ENCODE data around the gene RIMBP2.

The RIMBP2 gene

DNA sequence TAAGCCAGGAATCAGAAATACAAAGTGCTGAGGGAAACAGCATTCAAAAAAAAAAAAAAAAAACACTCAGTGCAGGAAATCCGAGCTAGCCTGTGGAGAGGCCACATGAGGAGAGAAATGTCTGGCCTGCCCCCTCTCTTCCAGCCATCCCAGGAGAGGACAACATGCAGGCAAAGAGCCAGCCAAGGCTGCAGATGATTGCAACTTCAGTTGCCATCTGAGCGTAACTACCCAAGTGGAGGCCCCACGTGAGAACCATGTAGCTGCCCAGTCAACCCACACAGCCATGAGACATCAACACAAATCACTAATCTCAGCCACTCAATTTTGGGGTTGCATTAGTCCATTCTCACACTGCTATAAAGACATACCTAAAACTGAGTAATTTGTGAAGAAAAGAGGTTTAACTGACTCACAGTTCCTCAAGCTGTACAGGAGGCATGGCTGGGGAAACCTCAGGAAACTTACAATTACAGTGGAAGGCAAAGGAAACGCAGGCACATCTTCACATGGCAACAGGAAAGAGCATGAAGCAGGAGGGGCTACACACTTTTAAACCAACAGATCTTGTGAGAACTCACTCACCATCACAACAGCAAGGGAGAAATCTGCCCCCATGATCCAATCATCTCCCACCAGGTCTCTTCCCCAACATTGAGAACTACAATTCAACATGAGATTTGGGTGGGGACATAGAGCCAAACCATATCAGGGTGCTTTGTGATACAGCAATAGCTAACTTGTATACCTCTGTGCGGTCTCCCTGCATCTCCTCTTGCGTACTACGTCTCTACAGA is 217.3 kb downstream of the RIMBP2 start:
- H3K4me3 ChIP-seq (ENCODE audit: low read length in 2 of 2) = no peak overlapping the region
- no peak overlapping the region for H4K91ac ChIP-seq (ENCODE audit: low read depth, low read length, poor library complexity)
- H3K27ac ChIP-seq (replicated peaks; ENCODE audit: low read length) = no peak overlapping the region
- H2BK120ac ChIP-seq (ENCODE audit: low read depth, low read length) = no peak overlapping the region
- H3K9me3 ChIP-seq (replicated peaks in 1 of 2; ENCODE audit: control insufficient read depth in 2 of 2, insufficient read depth in 1 of 2, low read depth in 1 of 2, low read length in 2 of 2) = no peaks in the 10 kb centered on the region
- H3K9ac ChIP-seq (ENCODE audit: low read depth, low read length, poor library complexity) = no peak overlapping the region
- no peak overlapping the region for H3K4ac ChIP-seq (ENCODE audit: low read length)
- no peak overlapping the region for H2BK5ac ChIP-seq (ENCODE audit: low read length)
- no peak overlapping the region for H2BK15ac ChIP-seq (ENCODE audit: low read length)
- WGBS, 2 donors (ENCODE audit: extremely low coverage in 2 of 2, insufficient read length in 2 of 2, insufficient replicate concordance in 1 of 2) = no CpG with 5 or more reads among the region's 7 CpGs
- H2AK5ac ChIP-seq (ENCODE audit: low read depth, low read length) = no peak overlapping the region
- no peaks in the 10 kb centered on the region for H3K27me3 ChIP-seq (ENCODE audit: control insufficient read depth in 3 of 3, insufficient read depth in 3 of 3, low read depth in 1 of 3, low read length in 3 of 3)
- no peak overlapping the region for H3K18ac ChIP-seq (ENCODE audit: low read length)
- H3K36me3 ChIP-seq (replicated peaks in 1 of 2; ENCODE audit: control insufficient read depth in 2 of 2, insufficient read depth in 2 of 2, low read length in 2 of 2) = no peaks in the 10 kb centered on the region
- H2AFZ ChIP-seq (ENCODE audit: low read length) = no peak overlapping the region
- H2BK12ac ChIP-seq (ENCODE audit: low read length) = no peak overlapping the region
- DNase-seq (ENCODE audit: low spot score) = no peak
- H3K4me1 ChIP-seq (ENCODE audit: control insufficient read depth in 2 of 2, insufficient read depth in 1 of 2, low read depth in 1 of 2, low read length in 2 of 2) = peaks cover 0 to 2% of the 10 kb centered on the region in 2 donors
- H3K79me1 ChIP-seq (ENCODE audit: low read depth, low read length) = no peaks in the 10 kb centered on the region
- H3K23ac ChIP-seq (ENCODE audit: low read depth, low read length, poor library complexity) = no peak overlapping the region
- H3K4me2 ChIP-seq (ENCODE audit: insufficient read depth, low read length, poor library complexity, severe bottlenecking) = no peak overlapping the region
- no peak overlapping the region for H3K14ac ChIP-seq (ENCODE audit: low read length)
- no peak overlapping the region for H4K8ac ChIP-seq (ENCODE audit: low read depth, low read length)

DNA sequence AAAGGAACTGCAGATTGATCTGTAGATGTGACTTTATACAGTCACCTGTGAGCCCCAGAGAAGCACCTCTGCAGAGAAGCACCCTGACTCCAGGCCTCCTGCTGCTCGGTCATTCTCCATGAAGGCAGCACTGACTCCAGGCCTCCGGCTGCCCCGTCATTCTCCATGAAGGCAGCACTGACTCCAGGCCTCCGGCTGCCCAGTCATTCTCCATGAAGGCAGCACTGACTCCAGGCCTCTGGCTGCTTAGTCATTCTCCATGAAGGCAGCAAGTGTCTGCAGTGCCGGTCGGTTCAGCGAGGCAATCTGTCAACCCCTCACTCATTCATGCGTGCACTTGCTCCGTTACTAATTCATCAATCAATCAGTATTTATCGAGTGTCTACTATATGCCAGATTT is 218.1 kb downstream of the RIMBP2 start:
- no peak overlapping the region for H2BK5ac ChIP-seq (ENCODE audit: low read length)
- no CpG with 5 or more reads among the region's 10 CpGs for WGBS, 2 donors (ENCODE audit: extremely low coverage in 2 of 2, insufficient read length in 2 of 2, insufficient replicate concordance in 1 of 2)
- H3K4me2 ChIP-seq (ENCODE audit: insufficient read depth, low read length, poor library complexity, severe bottlenecking) = no peak overlapping the region
- no peaks in the 10 kb centered on the region for H3K27me3 ChIP-seq (ENCODE audit: control insufficient read depth in 3 of 3, insufficient read depth in 3 of 3, low read depth in 1 of 3, low read length in 3 of 3)
- H3K18ac ChIP-seq (ENCODE audit: low read length) = no peak overlapping the region
- DNase-seq (ENCODE audit: low spot score) = no peak
- H3K23ac ChIP-seq (ENCODE audit: low read depth, low read length, poor library complexity) = no peak overlapping the region
- H3K36me3 ChIP-seq (replicated peaks in 1 of 2; ENCODE audit: control insufficient read depth in 2 of 2, insufficient read depth in 2 of 2, low read length in 2 of 2) = no peaks in the 10 kb centered on the region
- no peaks in the 10 kb centered on the region for H3K79me1 ChIP-seq (ENCODE audit: low read depth, low read length)
- H3K14ac ChIP-seq (ENCODE audit: low read length) = peak overlapping the region; percentile 11
- no peak overlapping the region for H2BK15ac ChIP-seq (ENCODE audit: low read length)
- H3K4me1 ChIP-seq (ENCODE audit: control insufficient read depth in 2 of 2, insufficient read depth in 1 of 2, low read depth in 1 of 2, low read length in 2 of 2) = peaks cover 0 to 2% of the 10 kb centered on the region in 2 donors
- H3K4me3 ChIP-seq (ENCODE audit: low read length in 2 of 2) = no peak overlapping the region
- H4K91ac ChIP-seq (ENCODE audit: low read depth, low read length, poor library complexity) = no peak overlapping the region
- no peak overlapping the region for H4K8ac ChIP-seq (ENCODE audit: low read depth, low read length)
- no peak overlapping the region for H2BK12ac ChIP-seq (ENCODE audit: low read length)
- H2BK120ac ChIP-seq (ENCODE audit: low read depth, low read length) = no peak overlapping the region
- H2AK5ac ChIP-seq (ENCODE audit: low read depth, low read length) = no peak overlapping the region
- H3K27ac ChIP-seq (replicated peaks; ENCODE audit: low read length) = no peak overlapping the region
- H3K4ac ChIP-seq (ENCODE audit: low read length) = no peak overlapping the region
- no peaks in the 10 kb centered on the region for H3K9me3 ChIP-seq (replicated peaks in 1 of 2; ENCODE audit: control insufficient read depth in 2 of 2, insufficient read depth in 1 of 2, low read depth in 1 of 2, low read length in 2 of 2)
- H2AFZ ChIP-seq (ENCODE audit: low read length) = no peak overlapping the region
- H3K9ac ChIP-seq (ENCODE audit: low read depth, low read length, poor library complexity) = no peak overlapping the region

DNA sequence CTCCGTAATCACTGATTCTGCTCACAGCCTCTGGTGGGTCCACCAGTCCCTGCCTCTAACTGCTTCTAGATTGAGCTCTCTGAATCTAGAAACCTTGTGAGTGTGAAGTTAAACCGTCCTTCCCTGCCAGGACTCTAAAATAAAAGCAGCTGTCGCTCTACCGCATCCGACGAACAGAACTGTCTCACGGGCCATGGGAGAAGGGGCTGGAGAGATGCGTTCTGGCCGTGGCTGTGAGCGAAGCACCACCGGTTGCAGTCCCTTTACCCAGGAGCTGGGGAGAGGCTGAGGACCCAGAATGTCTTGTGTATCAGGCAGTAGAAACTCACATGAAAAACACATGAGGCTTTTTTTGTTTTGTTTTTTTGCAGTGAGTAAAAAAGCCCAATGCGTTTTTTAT is 218.8 kb downstream of the RIMBP2 start:
- no peaks in the 10 kb centered on the region for H3K9me3 ChIP-seq (replicated peaks in 1 of 2; ENCODE audit: control insufficient read depth in 2 of 2, insufficient read depth in 1 of 2, low read depth in 1 of 2, low read length in 2 of 2)
- H3K4me2 ChIP-seq (ENCODE audit: insufficient read depth, low read length, poor library complexity, severe bottlenecking) = no peak overlapping the region
- H4K91ac ChIP-seq (ENCODE audit: low read depth, low read length, poor library complexity) = no peak overlapping the region
- no peaks in the 10 kb centered on the region for H3K79me1 ChIP-seq (ENCODE audit: low read depth, low read length)
- no peak overlapping the region for H2BK120ac ChIP-seq (ENCODE audit: low read depth, low read length)
- H3K4ac ChIP-seq (ENCODE audit: low read length) = no peak overlapping the region
- no peak overlapping the region for H3K27ac ChIP-seq (replicated peaks; ENCODE audit: low read length)
- no peak overlapping the region for H3K23ac ChIP-seq (ENCODE audit: low read depth, low read length, poor library complexity)
- H3K27me3 ChIP-seq (ENCODE audit: control insufficient read depth in 3 of 3, insufficient read depth in 3 of 3, low read depth in 1 of 3, low read length in 3 of 3) = peaks cover 0 to 3% (median 0%) of the 10 kb centered on the region in 3 experiments
- no CpG with 5 or more reads among the region's 12 CpGs for WGBS, 2 donors (ENCODE audit: extremely low coverage in 2 of 2, insufficient read length in 2 of 2, insufficient replicate concordance in 1 of 2)
- no peak overlapping the region for H3K14ac ChIP-seq (ENCODE audit: low read length)
- no peak for DNase-seq (ENCODE audit: low spot score)
- H3K18ac ChIP-seq (ENCODE audit: low read length) = peak overlapping the region; percentile 54
- H3K9ac ChIP-seq (ENCODE audit: low read depth, low read length, poor library complexity) = no peak overlapping the region
- H2AK5ac ChIP-seq (ENCODE audit: low read depth, low read length) = no peak overlapping the region
- H2BK12ac ChIP-seq (ENCODE audit: low read length) = no peak overlapping the region
- H2AFZ ChIP-seq (ENCODE audit: low read length) = no peak overlapping the region
- H4K8ac ChIP-seq (ENCODE audit: low read depth, low read length) = no peak overlapping the region
- H3K4me3 ChIP-seq (ENCODE audit: low read length in 2 of 2) = no peak overlapping the region
- H2BK15ac ChIP-seq (ENCODE audit: low read length) = no peak overlapping the region
- no peak overlapping the region for H2BK5ac ChIP-seq (ENCODE audit: low read length)
- no peaks in the 10 kb centered on the region for H3K36me3 ChIP-seq (replicated peaks in 1 of 2; ENCODE audit: control insufficient read depth in 2 of 2, insufficient read depth in 2 of 2, low read length in 2 of 2)
- peaks cover 0 to under 1% of the 10 kb centered on the region in 2 donors for H3K4me1 ChIP-seq (ENCODE audit: control insufficient read depth in 2 of 2, insufficient read depth in 1 of 2, low read depth in 1 of 2, low read length in 2 of 2)

DNA sequence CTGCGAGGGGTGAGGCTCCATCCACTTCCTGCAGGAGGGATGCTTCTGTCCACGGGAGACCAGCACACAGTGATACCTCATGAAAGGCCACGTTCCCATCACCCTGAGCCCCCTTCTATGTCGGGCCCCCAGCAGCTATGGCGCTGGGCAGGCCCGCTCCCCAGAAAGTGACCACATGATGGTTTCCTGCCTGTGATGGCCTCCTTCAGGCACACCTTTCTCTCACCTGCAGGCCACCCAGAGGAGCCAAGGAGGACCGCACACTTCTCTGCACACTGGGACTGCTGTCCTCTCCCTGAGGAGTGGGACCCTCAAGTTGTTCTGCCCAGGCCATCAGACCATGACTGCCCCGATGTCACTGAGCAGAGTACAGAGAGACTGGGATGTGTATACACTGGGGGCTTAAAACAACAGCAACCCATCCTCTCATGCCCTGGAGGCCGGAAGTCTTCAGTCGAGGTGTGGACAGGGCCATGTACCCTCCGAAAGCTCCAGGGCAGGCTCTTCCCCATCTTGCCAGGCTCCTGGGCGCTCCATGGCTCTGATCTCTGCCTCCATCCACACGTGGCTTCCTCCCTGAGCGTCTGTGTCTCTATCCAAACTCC is 219.5 kb downstream of the RIMBP2 start:
- no peak overlapping the region for H3K14ac ChIP-seq (ENCODE audit: low read length)
- DNase-seq (ENCODE audit: low spot score) = no peak
- H3K9me3 ChIP-seq (replicated peaks in 1 of 2; ENCODE audit: control insufficient read depth in 2 of 2, insufficient read depth in 1 of 2, low read depth in 1 of 2, low read length in 2 of 2) = no peaks in the 10 kb centered on the region
- H2BK12ac ChIP-seq (ENCODE audit: low read length) = no peak overlapping the region
- H2AK5ac ChIP-seq (ENCODE audit: low read depth, low read length) = no peak overlapping the region
- H3K4me2 ChIP-seq (ENCODE audit: insufficient read depth, low read length, poor library complexity, severe bottlenecking) = no peak overlapping the region
- H4K8ac ChIP-seq (ENCODE audit: low read depth, low read length) = no peak overlapping the region
- no peaks in the 10 kb centered on the region for H3K36me3 ChIP-seq (replicated peaks in 1 of 2; ENCODE audit: control insufficient read depth in 2 of 2, insufficient read depth in 2 of 2, low read length in 2 of 2)
- peaks cover 0 to 8% (median 0%) of the 10 kb centered on the region in 3 experiments for H3K27me3 ChIP-seq (ENCODE audit: control insufficient read depth in 3 of 3, insufficient read depth in 3 of 3, low read depth in 1 of 3, low read length in 3 of 3)
- H2AFZ ChIP-seq (ENCODE audit: low read length) = no peak overlapping the region
- no peak overlapping the region for H2BK15ac ChIP-seq (ENCODE audit: low read length)
- WGBS, 2 donors (ENCODE audit: extremely low coverage in 2 of 2, insufficient read length in 2 of 2, insufficient replicate concordance in 1 of 2) = no CpG with 5 or more reads among the region's 14 CpGs
- H3K4me3 ChIP-seq (ENCODE audit: low read length in 2 of 2) = no peak overlapping the region
- H3K4ac ChIP-seq (ENCODE audit: low read length) = no peak overlapping the region
- H3K23ac ChIP-seq (ENCODE audit: low read depth, low read length, poor library complexity) = no peak overlapping the region
- H3K18ac ChIP-seq (ENCODE audit: low read length) = peak overlapping the region; percentile 27
- H2BK5ac ChIP-seq (ENCODE audit: low read length) = no peak overlapping the region
- H4K91ac ChIP-seq (ENCODE audit: low read depth, low read length, poor library complexity) = no peak overlapping the region
- peaks cover 0 to 5% of the 10 kb centered on the region in 2 donors for H3K4me1 ChIP-seq (ENCODE audit: control insufficient read depth in 2 of 2, insufficient read depth in 1 of 2, low read depth in 1 of 2, low read length in 2 of 2)
- no peaks in the 10 kb centered on the region for H3K79me1 ChIP-seq (ENCODE audit: low read depth, low read length)
- no peak overlapping the region for H3K27ac ChIP-seq (replicated peaks; ENCODE audit: low read length)
- no peak overlapping the region for H2BK120ac ChIP-seq (ENCODE audit: low read depth, low read length)
- H3K9ac ChIP-seq (ENCODE audit: low read depth, low read length, poor library complexity) = no peak overlapping the region

Data from neuronal stem cell (in vitro differentiated cells).